Mesothelial cell of epicardium (in vitro differentiated cells): ENCODE results near the gene ASIC1. TPM values are rescaled to one million over a fixed set of nuclear protein-coding genes. Genes with fewer than 3 reads are reported as not detected.

ENCODE experiments used
- DNase-seq, 2 experiments: peaks; one replicate each; pipeline ENCODE4 v3.0.0; 2021; ENCODE audit warnings: low spot score in 2 of 2; ENCODE audit not compliant: unreplicated experiment in 2 of 2
- H3K27ac Mint-ChIP-seq: 2 replicates; pipeline ENCODE4 v1.8.0; 2021; ENCODE audit warnings: mixed read lengths
- H3K27me3 Mint-ChIP-seq: 2 replicates; pipeline ENCODE4 v1.8.0; 2021; ENCODE audit warnings: low read depth, mixed read lengths
- H3K36me3 Mint-ChIP-seq: 2 replicates; pipeline ENCODE4 v1.8.0; 2021; ENCODE audit warnings: mixed read lengths
- H3K4me1 Mint-ChIP-seq: 2 replicates; pipeline ENCODE4 v1.8.0; 2021; ENCODE audit warnings: mixed read lengths
- H3K4me3 Mint-ChIP-seq: 2 replicates; pipeline ENCODE4 v1.8.0; 2021; ENCODE audit warnings: mild to moderate bottlenecking, moderate library complexity, mixed read lengths
- H3K9me3 Mint-ChIP-seq: 2 replicates; pipeline ENCODE4 v1.8.0; 2021; ENCODE audit warnings: mixed read lengths
- total RNA-seq: library from RNA; stranded (reverse); gene quantifications from 3 replicates; pipeline ENCODE4 v1.2.1, GENCODE V29; 2021
- TF ChIP-seq, protein P1 (sequence below): fragments of 200-600 bp; sonication (generic); IDR thresholded peaks from one replicate; pipeline ENCODE4 v1.5.0; 2021; ENCODE audit warnings: antibody characterized with exemption; ENCODE audit not compliant: unreplicated experiment

The ASIC1 gene
- 6.1 to 7.2 TPM (median 6.6 TPM) in 3 replicates for total RNA-seq

GRCh38 chr12:50057000-50057841 lies at the start of gene ASIC1:
TSS of gene ASIC1 (plus strand) at chr12:50057596. CDS start at chr12:50058767, 1,171 bp downstream.
- peaks cover 69% of the 10 kb centered on the region for H3K27me3 Mint-ChIP-seq

GRCh38 chr12:50013361-50014147 lies 43.8 kb upstream of the ASIC1 start:
- Mint-ChIP-seq H3K4me1 (peaks cover 14% of the 10 kb centered on the region), H3K4me3 (no peak overlapping the region), H3K27ac (no peak overlapping the region), H3K36me3 (peaks cover 4% of the 10 kb centered on the region), H3K27me3 (no peaks in the 10 kb centered on the region), H3K9me3 (no peaks in the 10 kb centered on the region)
- no peak for DNase-seq
- TF ChIP-seq, protein P1, sequence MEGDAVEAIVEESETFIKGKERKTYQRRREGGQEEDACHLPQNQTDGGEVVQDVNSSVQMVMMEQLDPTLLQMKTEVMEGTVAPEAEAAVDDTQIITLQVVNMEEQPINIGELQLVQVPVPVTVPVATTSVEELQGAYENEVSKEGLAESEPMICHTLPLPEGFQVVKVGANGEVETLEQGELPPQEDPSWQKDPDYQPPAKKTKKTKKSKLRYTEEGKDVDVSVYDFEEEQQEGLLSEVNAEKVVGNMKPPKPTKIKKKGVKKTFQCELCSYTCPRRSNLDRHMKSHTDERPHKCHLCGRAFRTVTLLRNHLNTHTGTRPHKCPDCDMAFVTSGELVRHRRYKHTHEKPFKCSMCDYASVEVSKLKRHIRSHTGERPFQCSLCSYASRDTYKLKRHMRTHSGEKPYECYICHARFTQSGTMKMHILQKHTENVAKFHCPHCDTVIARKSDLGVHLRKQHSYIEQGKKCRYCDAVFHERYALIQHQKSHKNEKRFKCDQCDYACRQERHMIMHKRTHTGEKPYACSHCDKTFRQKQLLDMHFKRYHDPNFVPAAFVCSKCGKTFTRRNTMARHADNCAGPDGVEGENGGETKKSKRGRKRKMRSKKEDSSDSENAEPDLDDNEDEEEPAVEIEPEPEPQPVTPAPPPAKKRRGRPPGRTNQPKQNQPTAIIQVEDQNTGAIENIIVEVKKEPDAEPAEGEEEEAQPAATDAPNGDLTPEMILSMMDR = no peak

More at GRCh38 chr12:50057000-50057841, at the start of gene ASIC1:
- H3K36me3 Mint-ChIP-seq = no peaks in the 10 kb centered on the region
- H3K4me3 Mint-ChIP-seq = peak within 1 kb of the TSS; percentile 78
- DNase-seq = peak; percentile 47 to 79
- H3K27ac Mint-ChIP-seq = peak within 1 kb of the TSS; percentile 52
- TF ChIP-seq, protein P1 = no peak
- peaks cover 19% of the 10 kb centered on the region for H3K4me1 Mint-ChIP-seq
- H3K9me3 Mint-ChIP-seq = no peaks in the 10 kb centered on the region

- H3K4me3 Mint-ChIP-seq = no peak overlapping the region
- no peaks in the 10 kb centered on the region for H3K27me3 Mint-ChIP-seq
- TF ChIP-seq, protein P1 = no peak
- no peaks in the 10 kb centered on the region for H3K9me3 Mint-ChIP-seq
- no peak overlapping the region for H3K27ac Mint-ChIP-seq
- DNase-seq = no peak
- peaks cover 17% of the 10 kb centered on the region for H3K4me1 Mint-ChIP-seq
- peaks cover 4% of the 10 kb centered on the region for H3K36me3 Mint-ChIP-seq
These were observed 43.1 kb upstream of the ASIC1 start for GRCh38 chr12:50014342-50014741.

DNA sequence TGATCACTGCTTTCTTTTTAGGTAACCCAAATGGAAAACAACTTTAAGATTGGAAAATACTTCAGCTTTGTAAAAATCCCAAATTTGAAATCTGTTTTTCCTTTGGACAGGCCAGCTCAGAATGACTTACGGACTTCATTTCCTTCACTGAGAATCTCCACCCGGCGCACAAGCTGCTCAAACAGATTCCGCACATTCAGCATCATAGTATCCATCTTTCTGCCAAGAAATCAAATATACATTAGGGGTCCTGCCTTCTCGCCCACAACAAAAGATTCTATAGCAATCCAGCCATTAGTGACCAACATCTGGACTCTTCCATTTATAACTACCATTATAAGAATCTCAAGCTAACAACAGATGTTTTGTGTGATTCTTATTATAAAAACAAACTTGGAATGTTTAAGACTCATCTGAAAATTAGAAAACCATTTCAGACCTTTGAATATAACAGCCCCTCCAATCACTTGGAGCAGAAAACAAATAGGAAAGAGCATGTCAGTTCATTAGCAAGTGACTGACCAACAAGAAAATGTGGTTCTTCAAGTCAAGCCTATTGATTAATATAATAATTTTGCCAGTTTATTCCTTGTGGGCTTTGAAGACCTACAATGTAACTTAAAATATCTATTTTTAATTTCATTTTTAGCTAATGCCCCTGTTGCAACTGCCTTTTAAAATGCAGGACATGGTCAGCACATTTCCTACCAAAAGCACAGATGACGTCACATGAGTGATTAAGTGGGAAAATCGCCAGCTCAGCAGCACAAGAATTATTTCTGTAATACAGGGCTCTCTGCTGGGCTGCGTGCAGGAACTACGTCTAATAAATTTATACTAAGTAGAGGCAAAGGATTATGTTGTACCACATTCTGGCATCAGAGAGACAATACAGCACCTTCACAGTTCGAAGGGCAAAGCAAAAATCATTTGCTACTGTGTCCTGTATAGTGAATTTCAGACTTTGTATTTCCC lies 40.6 kb upstream of the ASIC1 start:
- Mint-ChIP-seq H3K4me1 (peaks cover 17% of the 10 kb centered on the region), H3K27ac (peak overlapping the region; percentile 72), H3K9me3 (no peaks in the 10 kb centered on the region), H3K36me3 (peaks cover 4% of the 10 kb centered on the region), H3K4me3 (no peak overlapping the region), H3K27me3 (no peaks in the 10 kb centered on the region)
- DNase-seq = no peak
- TF ChIP-seq, protein P1 = no peak

DNA sequence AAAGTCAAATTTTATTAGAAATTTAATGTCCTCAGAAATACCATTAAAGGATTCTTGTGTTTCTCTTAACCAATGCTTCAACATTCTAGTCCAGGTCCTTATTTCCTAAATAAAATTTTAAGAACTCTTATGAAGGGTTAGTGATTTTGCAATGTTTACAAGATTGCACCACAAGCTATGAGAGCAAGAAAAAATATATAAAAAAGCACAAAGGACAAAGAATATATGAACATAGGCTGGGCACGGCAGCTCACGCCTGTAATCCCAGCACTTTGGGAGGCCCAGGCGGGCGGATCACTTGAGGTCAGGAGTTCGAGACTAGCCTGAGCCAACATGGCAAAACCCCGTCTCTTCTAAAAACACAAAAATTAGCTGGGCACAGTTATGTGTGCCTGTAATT lies 39.8 kb upstream of the ASIC1 start:
- no peak for DNase-seq
- H3K27ac Mint-ChIP-seq = peak overlapping the region; percentile 72
- peaks cover 17% of the 10 kb centered on the region for H3K4me1 Mint-ChIP-seq
- peaks cover 4% of the 10 kb centered on the region for H3K36me3 Mint-ChIP-seq
- no peak overlapping the region for H3K4me3 Mint-ChIP-seq
- TF ChIP-seq, protein P1 = no peak
- no peaks in the 10 kb centered on the region for H3K27me3 Mint-ChIP-seq
- H3K9me3 Mint-ChIP-seq = no peaks in the 10 kb centered on the region
